WI38 (cell line): Measurements from ENCODE around the gene CENPP.

ENCODE experiments used
- H3K4me3 ChIP-seq: 2 replicates; pipeline ENCODE4 v1.5.1; 2011; ENCODE audit warnings: low read depth, mild to moderate bottlenecking, control low read depth, low read length
- CTCF ChIP-seq: IDR thresholded peaks from 2 replicates; pipeline ENCODE4 v1.5.1; 2012; ENCODE audit warnings: low read depth, mild to moderate bottlenecking, control low read depth, low read length

The CENPP gene

DNA sequence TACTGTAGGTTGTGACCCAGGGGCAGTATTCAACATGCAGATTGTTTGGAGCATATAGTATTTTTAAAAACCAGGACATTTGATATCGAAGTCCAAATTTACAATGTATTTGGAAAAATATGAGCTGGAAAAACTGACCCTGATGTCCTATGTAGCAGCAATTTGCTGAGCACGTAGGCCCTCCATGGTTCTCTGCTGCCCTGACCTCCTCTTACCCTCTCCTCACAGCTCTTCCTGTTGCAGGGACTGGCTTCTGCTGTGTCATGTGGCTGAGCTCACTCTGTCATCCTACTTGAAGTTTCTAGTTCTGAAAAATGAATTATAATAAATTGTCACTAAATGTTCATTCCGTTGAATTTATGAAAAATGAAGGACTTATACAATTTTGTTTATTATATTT, 160.6 kb downstream of the CENPP start:
- TF ChIP-seq CTCF, result no peak

DNA sequence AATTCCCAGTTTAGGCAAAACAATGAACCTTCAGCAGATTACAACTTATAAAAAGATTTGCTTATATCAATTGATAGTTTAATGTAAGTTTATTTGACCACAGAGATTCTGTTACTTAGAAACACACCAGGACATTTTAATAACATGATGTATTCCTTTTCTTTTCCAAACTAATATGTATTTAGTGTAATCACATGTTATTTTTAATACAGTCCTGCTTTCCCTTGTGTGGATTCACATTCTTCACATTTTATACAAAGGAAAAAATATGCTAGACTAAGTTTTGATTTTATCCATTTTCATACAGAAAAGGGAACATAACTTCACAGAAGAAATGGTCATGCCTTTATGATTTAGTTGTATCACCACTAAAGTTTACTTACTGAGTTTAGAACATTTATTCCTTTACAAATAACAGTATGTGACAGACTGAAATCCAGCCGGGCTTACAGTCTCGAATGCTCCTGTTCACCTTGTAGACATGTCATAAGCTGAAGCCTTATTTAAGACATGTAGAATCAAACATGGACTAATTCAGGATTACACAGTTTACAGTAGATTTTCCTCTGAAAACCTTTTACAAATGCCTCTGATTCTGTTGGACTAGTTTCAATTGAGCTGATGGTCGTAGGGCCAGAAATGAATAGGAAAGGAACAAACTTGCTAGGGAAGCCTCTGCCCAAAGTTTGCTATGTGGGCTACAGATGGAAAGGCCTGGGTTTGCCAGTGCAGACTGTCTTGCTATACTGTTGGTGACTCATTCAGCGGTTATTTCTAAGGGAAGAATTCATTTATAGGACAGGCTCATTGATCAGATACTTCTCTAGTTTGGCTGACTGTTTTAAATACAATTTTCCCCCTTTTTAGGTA, 163.2 kb downstream of the CENPP start:
- no peak for TF ChIP-seq CTCF
- no peak overlapping the region for H3K4me3 ChIP-seq

More for the DNA sequence above, 160.6 kb downstream of the CENPP start:
- no peak overlapping the region for H3K4me3 ChIP-seq

GRCh38 chr9:92492781-92493401, 167.1 kb downstream of the CENPP start:
- no peak for TF ChIP-seq CTCF
- H3K4me3 ChIP-seq, result no peak overlapping the region

- H3K4me3 ChIP-seq, result no peak overlapping the region
- no peak for TF ChIP-seq CTCF
These were observed 168.1 kb downstream of the CENPP start for GRCh38 chr9:92493749-92494387.

- no peak for TF ChIP-seq CTCF
- H3K4me3 ChIP-seq, result no peak overlapping the region
These were observed 169.1 kb downstream of the CENPP start for GRCh38 chr9:92494856-92495255.

GRCh38 chr9:92496396-92497176, 170.8 kb downstream of the CENPP start:
- H3K4me3 ChIP-seq, result no peak overlapping the region
- no peak for TF ChIP-seq CTCF
